HL-60/S4 (cell line): ENCODE measurements around the gene STRA8.

ENCODE experiments used
- in situ Hi-C: fragments of 300-500 bp; cut with MboI; formaldehyde crosslinking; loops from 2 replicates; pipeline ENCODE4 v1.14.3; 2022; ENCODE audit warnings: low sequenced_read_pairs

Gene STRA8

GRCh38 chr7:135233570-135233969 is at the start of gene STRA8:
Gene STRA8 (plus strand): TSS chr7:135233838. CDS start chr7:135240525, 6,687 bp downstream.
- in situ Hi-C loops = no loop called here

- in situ Hi-C loops = no loop called here
Measured at GRCh38 chr7:135184254-135184841, 49.3 kb upstream of the STRA8 start.

GRCh38 chr7:135185471-135186260 is 48.0 kb upstream of the STRA8 start:
- in situ Hi-C loops = no loop called here

GRCh38 chr7:135186261-135186540 is 47.4 kb upstream of the STRA8 start:
- in situ Hi-C loops = no loop called here

- in situ Hi-C loops = no loop called here
Measured at GRCh38 chr7:135186841-135187253, 46.8 kb upstream of the STRA8 start.

- in situ Hi-C loops = no loop called here
Measured at GRCh38 chr7:135188298-135188984, 45.2 kb upstream of the STRA8 start.

- in situ Hi-C loops = no loop called here
Measured at GRCh38 chr7:135189221-135189662, 44.4 kb upstream of the STRA8 start.

- in situ Hi-C loops = no loop called here
Measured at GRCh38 chr7:135189961-135190360, 43.7 kb upstream of the STRA8 start.

- in situ Hi-C loops = no loop called here
Measured at GRCh38 chr7:135190703-135191102, 42.9 kb upstream of the STRA8 start.

- in situ Hi-C loops = no loop called here
Measured at GRCh38 chr7:135192914-135193536, 40.6 kb upstream of the STRA8 start.

- in situ Hi-C loops = no loop called here
Measured at GRCh38 chr7:135193615-135194081, 40.0 kb upstream of the STRA8 start.

GRCh38 chr7:135194494-135195095 is 39.0 kb upstream of the STRA8 start:
- in situ Hi-C loops = no loop called here

- in situ Hi-C loops = no loop called here
Measured at GRCh38 chr7:135195156-135195555, 38.5 kb upstream of the STRA8 start.

GRCh38 chr7:135195968-135196629 is 37.5 kb upstream of the STRA8 start:
- in situ Hi-C loops = no loop called here

GRCh38 chr7:135197343-135197742 is 36.3 kb upstream of the STRA8 start:
- in situ Hi-C loops = no loop called here

GRCh38 chr7:135197906-135198655 is 35.6 kb upstream of the STRA8 start:
- in situ Hi-C loops = no loop called here

GRCh38 chr7:135199439-135199838 is 34.2 kb upstream of the STRA8 start:
- in situ Hi-C loops = no loop called here

- in situ Hi-C loops = no loop called here
Measured at GRCh38 chr7:135200821-135201331, 32.8 kb upstream of the STRA8 start.

- in situ Hi-C loops = no loop called here
Measured at GRCh38 chr7:135201350-135201749, 32.3 kb upstream of the STRA8 start.

GRCh38 chr7:135204341-135204749 is 29.3 kb upstream of the STRA8 start:
- in situ Hi-C loops = no loop called here
